Heart left ventricle (tissue), 16 donors: ENCODE results near the gene FABP6. TPM values are rescaled to one million over a fixed set of nuclear protein-coding genes. Genes with fewer than 3 reads are reported as not detected.

ENCODE experiments used
- ATAC-seq, 4 donors: fragments of 200-7000 bp; cut with Tn5 transposase; one replicate each; pipeline ENCODE4 v1.9.1; 2020 to 2022; ENCODE audit warnings: moderate library complexity in 4 of 4, mild to moderate bottlenecking in 3 of 4, moderate number of reproducible peaks in 1 of 4
- DNase-seq, 5 donors: peaks; one replicate each; pipeline ENCODE4 v3.0.0-alpha.2; 2020
- H3K27ac ChIP-seq, 12 donors: fragments of 200-600 bp; sonication (generic) in 4 of 12; one replicate each; pipeline versions ENCODE4 v1.5.0 to v1.8.0; 2016 to 2022; ENCODE audit warnings: mild to moderate bottlenecking in 2 of 12
- H3K27me3 ChIP-seq, 9 donors: fragments of 200-600 bp; sonication (generic) in 2 of 9; one replicate each; pipeline versions ENCODE4 v1.5.1 to v1.8.0; 2016 to 2022; ENCODE audit warnings: mild to moderate bottlenecking in 3 of 9
- H3K36me3 ChIP-seq, 9 donors: fragments of 200-600 bp; sonication (generic) in 2 of 9; one replicate each; pipeline versions ENCODE4 v1.5.0 to v1.8.0; 2018 to 2022; ENCODE audit warnings: mild to moderate bottlenecking in 2 of 9
- H3K4me1 ChIP-seq, 12 donors: fragments of 200-600 bp; sonication (generic) in 4 of 12; one replicate each; pipeline versions ENCODE4 v1.5.0 to v1.8.0; 2016 to 2022; ENCODE audit warnings: mild to moderate bottlenecking in 3 of 12
- H3K4me3 ChIP-seq, 12 donors: fragments of 200-600 bp; sonication (generic) in 4 of 12; one replicate each; pipeline versions ENCODE4 v1.5.0 to v1.8.0; 2017 to 2022; ENCODE audit warnings: mild to moderate bottlenecking in 9 of 12, moderate library complexity in 4 of 12
- H3K9me3 ChIP-seq, 12 donors: fragments of 200-600 bp; sonication (generic) in 4 of 12; one replicate each; pipeline versions ENCODE4 v1.5.0 to v1.8.0; 2016 to 2022; ENCODE audit warnings: mild to moderate bottlenecking in 1 of 12
- POLR2A ChIP-seq, 2 donors: fragments of 450-650 bp; IDR thresholded peaks; one replicate each; pipeline ENCODE4 v1.6.1; 2017; ENCODE audit warnings: antibody characterized with exemption in 2 of 2, mild to moderate bottlenecking in 2 of 2, moderate library complexity in 2 of 2
- WGBS, 4 donors: extraction: QIAGEN DNeasy Blood & Tissue Kit in 2 of 4; methylation state at CpG; one replicate each; pipeline versions ENCODE4 v1.1.5 to v1.1.7; 2013 to 2018; 5-methylcytosine and 5-hydroxymethylcytosine counted together
- intact Hi-C, 10 donors: fragments of 100-400 bp; cut with DNase I; formaldehyde crosslinking; loops; one replicate each; pipeline versions ENCODE4 v1.11.1 to v1.14.2; 2022
- polyA plus RNA-seq, 2 donors: library from polyadenylated mRNA; stranded (reverse); fragments of 200-250 nt; gene quantifications; one replicate each; pipeline ENCODE4 v1.2.3, GENCODE V29; 2013
- total RNA-seq, 9 donors: library from RNA; depleted of rRNA in 2 of 9; stranded (reverse); fragments of >200 nt in 2 of 9; fragmentation: NEBNext Ultra II Directional in 3 of 9; extraction: Animal tissue kit (Norgen Biotek cat#: 25700) in 3 of 9; gene quantifications; one replicate each; pipeline versions ENCODE4 v1.1.0 to v1.2.4, GENCODE V29; 2016 to 2023
- TF ChIP-seq, protein P1 (sequence below), 12 donors: fragments of 200-600 bp; sonication (generic) in 4 of 12; IDR thresholded peaks; one replicate each; pipeline versions ENCODE4 v1.5.0 to v1.8.0; 2018 to 2022; ENCODE audit warnings: antibody characterized with exemption in 12 of 12, mild to moderate bottlenecking in 5 of 12
- donor health status: ischemic (EF 13 %, LVEDD 7.1; RV severe dilation, severe dysfunction).
- donor health status: healthy with polysubstance abuse.
- donor health status: DM: no; HTN: yes; CAD: no.
- donor health status: DM: no; HTN: no; CAD: no.
- donor health status: ischemic (EF 25% LVEDD 6.9; RV normal size, moderate dysfunction).
- donor health status: ischemic (EF 25% LVEDD 5.7; RV mildly dilated, moderate dysfunction).
- donor health status: healthy.
- donor health status: DM: yes; HTN: yes; CAD: no.
- donor health status: ischemic (EF 35%, LVEDD 5.7; RV mildly dilated, moderate dysfunction).
- donor health status: nonischemic (EF 11% LVEDD 7.7; RV severe dilation, severe dysfunction).
- donor health status: DM: yes; HTN: yes; CAD: no.
- donor health status: PGD.
- donor health status: ischemic (EF 29% LVEDD 5.4; RV normal size, mild dysfunction).
- donor health status: nonischemic (EF 23%, LVEDD 6.1; RV moderate dilation, normal function).

Gene FABP6
- total and polyA plus RNA-seq, 11 donors: 0.25 to 6.2 (median 2.3) TPM

DNA sequence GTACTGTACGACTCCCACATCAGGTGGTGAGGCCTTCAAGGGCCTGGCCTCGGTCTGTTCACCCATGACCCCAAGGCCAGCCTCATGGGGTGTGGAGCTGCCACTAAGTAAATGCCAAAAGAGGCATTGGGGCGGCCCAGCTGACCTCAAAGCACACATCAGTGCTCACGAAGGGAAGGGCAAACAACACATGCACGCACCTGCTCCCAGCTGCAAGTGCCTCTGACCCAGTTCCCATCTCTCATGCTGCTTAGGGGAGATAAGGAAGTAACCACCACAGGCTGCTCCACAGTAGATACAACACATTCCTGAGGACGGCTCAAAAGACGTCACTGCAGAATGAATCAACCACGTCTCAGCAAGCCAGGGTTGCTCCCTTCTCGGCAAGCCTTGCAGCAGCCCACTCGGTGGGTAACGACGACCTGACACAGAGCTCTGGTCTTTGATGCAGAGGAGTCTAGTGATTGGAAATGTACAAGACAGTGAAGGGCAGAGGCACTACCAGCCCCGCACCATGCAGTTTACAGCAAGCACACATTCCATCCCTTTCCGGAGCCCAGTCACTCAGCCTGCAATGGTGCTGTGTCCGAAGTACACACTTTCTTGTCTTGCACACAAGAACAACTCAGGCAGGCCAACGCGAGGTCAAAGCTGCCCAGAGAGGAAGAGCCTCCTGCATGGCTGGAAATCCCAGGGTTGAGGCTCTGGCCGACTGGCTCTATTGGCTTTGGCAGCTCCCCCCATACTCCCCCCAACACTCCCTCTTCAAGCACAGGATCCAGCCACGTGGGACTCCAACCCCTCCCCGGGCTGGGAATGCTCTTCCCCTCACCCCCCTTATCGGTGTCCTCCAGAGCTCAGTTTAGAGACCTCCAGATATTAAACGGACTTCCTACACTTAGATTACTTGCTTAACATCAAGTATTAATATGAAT lies 31.8 kb downstream of the FABP6 start:
- intact Hi-C loops: loop anchor here in 1 of 10 donors (5.0 kb wide), 1 partner anchor 51 kb away; the partner anchor contains the start of gene CCNJL
- WGBS, 4 donors: 38 to 50% (median 44%) methylated on average over 19 to 22 of the region's 22 CpGs
- H3K4me3 ChIP-seq: no peak overlapping the region
- peak overlapping the region in 2 of 12 donors; percentile 0 to 76 for H3K27ac ChIP-seq
- TF ChIP-seq, protein P1, sequence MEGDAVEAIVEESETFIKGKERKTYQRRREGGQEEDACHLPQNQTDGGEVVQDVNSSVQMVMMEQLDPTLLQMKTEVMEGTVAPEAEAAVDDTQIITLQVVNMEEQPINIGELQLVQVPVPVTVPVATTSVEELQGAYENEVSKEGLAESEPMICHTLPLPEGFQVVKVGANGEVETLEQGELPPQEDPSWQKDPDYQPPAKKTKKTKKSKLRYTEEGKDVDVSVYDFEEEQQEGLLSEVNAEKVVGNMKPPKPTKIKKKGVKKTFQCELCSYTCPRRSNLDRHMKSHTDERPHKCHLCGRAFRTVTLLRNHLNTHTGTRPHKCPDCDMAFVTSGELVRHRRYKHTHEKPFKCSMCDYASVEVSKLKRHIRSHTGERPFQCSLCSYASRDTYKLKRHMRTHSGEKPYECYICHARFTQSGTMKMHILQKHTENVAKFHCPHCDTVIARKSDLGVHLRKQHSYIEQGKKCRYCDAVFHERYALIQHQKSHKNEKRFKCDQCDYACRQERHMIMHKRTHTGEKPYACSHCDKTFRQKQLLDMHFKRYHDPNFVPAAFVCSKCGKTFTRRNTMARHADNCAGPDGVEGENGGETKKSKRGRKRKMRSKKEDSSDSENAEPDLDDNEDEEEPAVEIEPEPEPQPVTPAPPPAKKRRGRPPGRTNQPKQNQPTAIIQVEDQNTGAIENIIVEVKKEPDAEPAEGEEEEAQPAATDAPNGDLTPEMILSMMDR (IDR thresholded peaks at IDR 0.05): no peak
- TF ChIP-seq POLR2A (IDR thresholded peaks at IDR 0.05): no peak
- no peaks in the 10 kb centered on the region for H3K27me3 ChIP-seq
- H3K36me3 ChIP-seq: peaks cover 0 to 18% (median 0%) of the 10 kb centered on the region in 9 donors
- ATAC-seq: peak; percentile 41 to 96 (median 84)
- no peaks in the 10 kb centered on the region for H3K9me3 ChIP-seq
- H3K4me1 ChIP-seq: peaks cover 0 to 32% (median 23%) of the 10 kb centered on the region in 12 donors
- peak in 3 of 5 donors; percentile 22 to 82 (median 36) for DNase-seq

DNA sequence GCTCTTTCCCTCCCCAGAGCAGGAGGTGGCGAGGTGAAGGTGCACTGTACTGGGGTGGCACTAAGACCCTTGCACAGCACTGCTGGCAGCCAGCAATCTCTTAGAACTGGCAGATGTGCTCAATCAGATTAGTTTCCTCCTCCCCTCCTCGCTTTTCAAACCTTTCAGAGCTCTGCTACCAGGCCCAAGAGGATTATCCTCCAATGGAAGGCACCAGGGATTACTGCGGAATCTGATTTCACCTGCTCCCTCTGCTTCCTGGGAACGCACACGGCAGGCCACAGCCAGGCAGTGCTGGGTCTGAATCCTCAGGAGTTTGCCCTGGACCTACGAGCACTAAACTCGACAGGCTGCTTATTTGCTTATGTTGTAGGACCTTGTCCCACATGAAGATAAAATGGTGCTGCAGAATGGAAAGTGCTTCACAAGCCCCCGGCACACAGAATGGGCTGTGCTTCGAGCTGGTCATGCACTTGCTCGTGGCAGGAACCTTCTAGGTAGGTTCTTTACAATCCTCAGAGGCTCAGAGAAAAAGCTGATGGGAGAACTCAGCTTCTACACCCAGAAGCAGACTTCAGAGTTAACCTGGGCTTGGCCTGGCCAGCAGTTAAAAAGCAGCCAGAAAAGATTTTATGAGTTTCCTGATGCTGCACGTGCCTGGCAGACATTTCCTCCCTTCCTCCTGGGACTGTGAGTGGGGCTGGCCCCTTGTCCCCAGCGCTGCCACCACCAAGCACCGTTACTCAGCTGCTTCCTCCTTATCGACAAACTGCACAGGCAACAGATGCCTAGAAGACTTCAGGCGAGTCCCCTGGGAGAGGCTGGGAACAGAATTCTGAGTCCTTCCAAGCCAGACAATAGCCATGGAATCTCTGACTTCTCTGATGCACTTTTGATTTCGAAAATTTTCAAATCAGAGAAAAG lies 33.1 kb downstream of the FABP6 start:
- peak in 2 of 5 donors; percentile 24 to 51 for DNase-seq
- Histone ChIP-seq H3K4me3 (no peak overlapping the region), H3K9me3 (no peaks in the 10 kb centered on the region), H3K36me3 (peaks cover 0 to 17% (median 0%) of the 10 kb centered on the region in 9 donors), H3K27me3 (no peaks in the 10 kb centered on the region), H3K4me1 (peaks cover 0 to 32% (median 23%) of the 10 kb centered on the region in 12 donors), H3K27ac (no peak overlapping the region)
- WGBS, 4 donors: 55 to 64% (median 58%) methylated on average over 12 to 16 of the region's 16 CpGs
- peak in 2 of 4 donors; percentile 21 to 40 for ATAC-seq
- TF ChIP-seq POLR2A (IDR thresholded peaks at IDR 0.05): no peak
- TF ChIP-seq, protein P1 (IDR thresholded peaks at IDR 0.05): no peak
- intact Hi-C loops: loop anchor here in 2 of 10 donors (1.0 to 5.0 kb wide), 2 partner anchors 50 kb away; partner anchors contain the start of gene CCNJL (in 2 of the 2)

DNA sequence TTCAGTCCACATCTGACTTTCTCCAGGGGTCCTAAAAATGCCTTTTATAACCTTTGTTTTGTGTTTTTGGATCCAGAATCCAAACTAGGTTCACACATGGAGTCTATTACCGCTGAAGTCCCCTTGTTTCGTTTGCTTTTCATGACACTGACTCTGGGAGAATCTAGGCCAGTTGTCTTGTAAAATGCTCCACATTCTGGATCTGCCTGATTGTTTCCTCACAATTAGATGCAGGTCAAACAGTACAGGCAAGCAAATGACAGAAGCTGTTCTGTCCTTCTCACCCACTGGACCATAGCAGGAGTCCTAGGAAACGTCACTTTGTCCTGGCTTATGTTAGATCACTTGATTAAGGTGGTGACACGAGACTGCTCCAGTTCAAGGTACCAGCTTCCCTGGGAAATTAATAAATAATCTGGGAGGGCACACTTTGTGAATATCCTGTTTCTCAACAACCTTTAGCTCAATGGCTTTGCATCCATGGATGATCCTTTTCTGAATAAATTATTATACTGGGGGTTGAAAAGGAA lies 34.1 kb downstream of the FABP6 start:
- TF ChIP-seq, protein P1 (IDR thresholded peaks at IDR 0.05): no peak
- no peak for TF ChIP-seq POLR2A (IDR thresholded peaks at IDR 0.05)
- intact Hi-C loops: loop anchor here in 1 of 10 donors (5.0 kb wide), 1 partner anchor 49 kb away; the partner anchor contains the start of gene CCNJL
- DNase-seq (no peak), ATAC-seq (no peak)
- Histone ChIP-seq H3K4me3 (no peak overlapping the region), H3K9me3 (no peaks in the 10 kb centered on the region), H3K27ac (no peak overlapping the region), H3K4me1 (peaks cover 0 to 38% (median 26%) of the 10 kb centered on the region in 12 donors), H3K36me3 (peaks cover 0 to 13% (median 0%) of the 10 kb centered on the region in 9 donors), H3K27me3 (no peaks in the 10 kb centered on the region)
- 62 to 70% (median 68%) methylated on average over 4 of the region's 4 CpGs for WGBS, 4 donors
